ENCODE measurements around the gene CDC123. TPM values are rescaled to one million over a fixed set of nuclear protein-coding genes. Genes with fewer than 3 reads are reported as not detected.
"Not testable (repeated sequence)": the region's sequence is repeated elsewhere in the genome, so short reads cannot be mapped to it uniquely, and the experiment has no call there.

CDC123 gene
- total RNA-seq, 4 donors from 2014 or later, result 58.1 to 86.7 (median 69.3) TPM

DNA sequence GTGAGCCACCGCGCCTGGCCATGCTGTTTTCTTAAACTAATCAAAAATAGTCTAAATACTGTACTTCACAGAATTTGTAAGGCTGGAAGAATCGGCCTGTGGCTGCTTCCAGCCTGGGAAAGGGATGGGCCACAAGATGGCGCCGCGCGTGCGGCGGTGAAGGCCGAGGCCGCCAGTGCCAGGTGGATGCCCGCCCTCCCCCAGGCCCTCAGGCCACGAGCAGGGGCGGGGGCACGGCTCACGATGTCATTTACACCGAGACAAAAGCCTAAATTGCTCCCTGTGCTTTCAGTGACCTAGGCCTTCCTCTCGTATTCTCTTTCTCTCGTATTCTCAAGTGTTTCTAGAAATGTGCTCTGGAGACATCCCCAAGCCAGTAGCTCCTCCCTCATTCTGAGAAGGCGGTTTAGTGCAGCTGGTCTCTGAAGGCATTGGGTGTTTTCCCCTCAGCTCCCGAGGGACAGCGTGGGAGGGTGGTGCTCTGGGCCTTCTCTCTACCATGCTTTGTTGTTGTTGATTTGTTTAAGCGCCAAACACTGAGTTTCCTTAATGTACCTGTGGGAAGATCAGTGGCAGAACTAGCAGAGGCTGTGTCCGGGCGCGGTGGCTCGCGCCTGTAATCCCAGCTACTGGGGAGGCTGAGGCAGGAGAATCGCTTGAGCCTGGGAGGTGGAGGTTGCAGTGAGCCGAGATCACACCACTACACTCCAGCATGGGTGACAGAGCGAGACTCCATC lies 68.4 kb downstream of the CDC123 start:
- H3K4me3 ChIP-seq, result peak overlapping the region; percentile 32
- no peaks in the 10 kb centered on the region for H3K27me3 ChIP-seq
- DNase-seq (ENCODE audit: low spot score in 2 of 2), result peak; percentile 77 to 86
- TF ChIP-seq EP300 (IDR thresholded peaks at IDR 0.05), result no peak
- TF ChIP-seq POLR2A (IDR thresholded peaks at IDR 0.05), result no peak
- TF ChIP-seq POLR2AphosphoS5 (IDR thresholded peaks at IDR 0.05), result peak in 1 of 3 donors; percentile 56
- peak; percentile 53 to 84 for TF ChIP-seq CTCF (IDR thresholded peaks at IDR 0.05)
- WGBS, result 25% methylated on average over 31 of the region's 31 CpGs
- no peaks in the 10 kb centered on the region for H3K9me3 ChIP-seq
- H3K27ac ChIP-seq, result peak overlapping the region; percentile 43
- H3K36me3 ChIP-seq, result no peaks in the 10 kb centered on the region
- H3K4me1 ChIP-seq, result peaks cover 15% of the 10 kb centered on the region

DNA sequence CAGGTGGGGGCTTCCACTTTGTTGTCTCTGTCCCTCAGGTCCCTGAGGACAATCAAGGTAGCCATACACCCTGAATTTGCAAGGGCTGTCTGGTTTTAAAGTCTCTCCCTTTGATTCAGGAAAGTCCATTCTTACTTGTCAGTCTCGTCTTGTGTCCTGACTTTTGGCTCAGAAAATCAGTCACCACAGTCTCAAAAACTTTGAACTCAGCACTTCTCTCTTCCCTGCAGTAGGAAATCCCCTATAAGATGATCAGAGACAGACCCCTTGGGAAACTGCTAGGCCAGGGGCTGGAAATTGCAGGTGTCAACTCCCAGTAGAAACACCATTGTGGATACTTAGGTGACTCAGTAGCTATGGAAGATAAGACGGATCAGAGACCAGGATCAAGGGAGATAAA lies 73.1 kb downstream of the CDC123 start:
- H3K36me3 ChIP-seq, result no peaks in the 10 kb centered on the region
- no peaks in the 10 kb centered on the region for H3K27me3 ChIP-seq
- DNase-seq (ENCODE audit: low spot score in 2 of 2), result no peak
- TF ChIP-seq EP300 (IDR thresholded peaks at IDR 0.05), result no peak
- no peak for TF ChIP-seq CTCF (IDR thresholded peaks at IDR 0.05)
- no peak for TF ChIP-seq POLR2AphosphoS5 (IDR thresholded peaks at IDR 0.05)
- TF ChIP-seq POLR2A (IDR thresholded peaks at IDR 0.05), result no peak
- no peak overlapping the region for H3K27ac ChIP-seq
- H3K9me3 ChIP-seq, result no peaks in the 10 kb centered on the region
- no peak overlapping the region for H3K4me3 ChIP-seq
- H3K4me1 ChIP-seq, result peaks cover 26% of the 10 kb centered on the region
- WGBS, result 78% methylated on average over 2 of the region's 2 CpGs

DNA sequence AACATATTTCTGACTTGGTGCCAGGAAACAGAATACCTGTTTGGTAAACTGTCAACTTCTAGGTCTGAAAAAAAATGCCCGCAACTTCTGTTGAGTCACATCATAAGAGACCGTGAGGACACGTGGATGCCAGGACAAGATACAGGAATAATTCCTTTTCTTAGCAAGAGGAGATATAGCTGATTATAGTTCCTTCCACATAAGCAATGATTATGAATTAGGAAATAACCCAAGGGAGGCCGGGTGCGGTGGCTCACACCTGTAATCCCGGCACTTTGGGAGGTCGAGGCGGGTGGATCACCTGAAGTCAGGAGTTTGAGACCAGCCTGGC lies 75.2 kb downstream of the CDC123 start:
- no peak for TF ChIP-seq CTCF (IDR thresholded peaks at IDR 0.05)
- TF ChIP-seq EP300 (IDR thresholded peaks at IDR 0.05), result no peak
- no peak for TF ChIP-seq POLR2A (IDR thresholded peaks at IDR 0.05)
- no peak for TF ChIP-seq POLR2AphosphoS5 (IDR thresholded peaks at IDR 0.05)
- H3K27me3 ChIP-seq, result no peaks in the 10 kb centered on the region
- no peaks in the 10 kb centered on the region for H3K9me3 ChIP-seq
- 34% methylated on average over 8 of the region's 8 CpGs for WGBS
- H3K4me1 ChIP-seq, result peaks cover 11% of the 10 kb centered on the region
- no peak overlapping the region for H3K4me3 ChIP-seq
- DNase-seq (ENCODE audit: low spot score in 2 of 2), result no peak
- H3K36me3 ChIP-seq, result no peaks in the 10 kb centered on the region
- H3K27ac ChIP-seq, result peak overlapping the region; percentile 76

- H3K27ac ChIP-seq; H3K36me3 ChIP-seq; H3K4me1 ChIP-seq; H3K27me3 ChIP-seq; H3K9me3 ChIP-seq; DNase-seq (ENCODE audit: low spot score in 2 of 2); H3K4me3 ChIP-seq: not testable (repeated sequence)
- 88% methylated on average over 7 of the region's 7 CpGs for WGBS
Measured at GRCh38 chr10:12277862-12278261, 81.9 kb downstream of the CDC123 start.

DNA sequence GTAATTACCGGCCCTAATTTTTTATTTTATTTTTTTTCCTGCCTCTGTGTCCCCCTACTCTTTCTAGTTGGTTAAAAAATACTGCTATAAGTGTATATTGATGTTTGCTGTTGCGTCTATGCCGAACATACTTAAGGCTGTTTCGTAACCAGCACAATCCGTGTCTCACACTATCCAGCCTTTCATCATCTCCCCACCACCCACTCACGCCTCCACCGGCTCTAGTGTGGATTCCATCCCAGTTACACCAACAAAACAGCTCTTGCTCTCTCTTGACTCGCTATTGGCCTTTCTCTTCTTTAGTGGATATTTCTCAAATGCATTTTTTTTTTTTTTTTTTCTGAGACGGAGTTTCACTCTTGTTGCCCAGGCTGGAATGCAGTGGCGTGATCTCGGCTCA lies 83.3 kb downstream of the CDC123 start:
- Histone ChIP-seq H3K27ac (no peak overlapping the region), H3K36me3 (no peaks in the 10 kb centered on the region), H3K4me1 (no peaks in the 10 kb centered on the region), H3K9me3 (no peaks in the 10 kb centered on the region), H3K4me3 (no peak overlapping the region), H3K27me3 (no peaks in the 10 kb centered on the region)
- DNase-seq (ENCODE audit: low spot score in 2 of 2), result no peak
- WGBS, result 78% methylated on average over 11 of the region's 11 CpGs
- TF ChIP-seq POLR2A (IDR thresholded peaks at IDR 0.05), result no peak
- no peak for TF ChIP-seq EP300 (IDR thresholded peaks at IDR 0.05)
- no peak for TF ChIP-seq POLR2AphosphoS5 (IDR thresholded peaks at IDR 0.05)
- no peak for TF ChIP-seq CTCF (IDR thresholded peaks at IDR 0.05)

DNA sequence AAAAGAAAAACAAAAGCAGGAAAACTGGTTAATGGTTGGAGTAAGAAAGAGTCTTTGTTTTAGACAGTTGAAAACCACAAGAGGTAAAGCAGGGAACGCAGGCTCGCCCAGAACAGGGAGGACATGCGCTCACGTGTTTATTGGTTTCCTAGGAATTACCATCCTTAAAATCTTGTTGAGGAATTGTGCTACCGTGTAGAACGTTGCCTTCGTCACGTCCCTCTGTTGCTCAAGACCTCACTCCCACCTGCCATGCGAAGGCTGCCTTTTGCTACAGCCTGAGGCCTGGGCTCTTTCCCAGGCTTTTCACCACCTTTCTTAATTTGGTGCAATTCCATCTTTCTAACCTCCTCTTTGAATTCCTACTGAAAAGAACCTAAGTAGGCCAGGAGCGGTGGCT lies 91.8 kb downstream of the CDC123 start:
- Histone ChIP-seq H3K4me1 (no peaks in the 10 kb centered on the region), H3K27ac (no peak overlapping the region), H3K9me3 (no peaks in the 10 kb centered on the region), H3K36me3 (no peaks in the 10 kb centered on the region), H3K27me3 (no peaks in the 10 kb centered on the region), H3K4me3 (no peak overlapping the region)
- no peak for TF ChIP-seq POLR2AphosphoS5 (IDR thresholded peaks at IDR 0.05)
- TF ChIP-seq EP300 (IDR thresholded peaks at IDR 0.05), result no peak
- no peak for TF ChIP-seq POLR2A (IDR thresholded peaks at IDR 0.05)
- no peak for TF ChIP-seq CTCF (IDR thresholded peaks at IDR 0.05)
- 83% methylated on average over 10 of the region's 10 CpGs for WGBS
- no peak for DNase-seq (ENCODE audit: low spot score in 2 of 2)

- 93% methylated on average over 3 of the region's 3 CpGs for WGBS
- not testable (repeated sequence) for H3K9me3 ChIP-seq; H3K4me1 ChIP-seq; DNase-seq (ENCODE audit: low spot score in 2 of 2); H3K27ac ChIP-seq; H3K4me3 ChIP-seq; H3K36me3 ChIP-seq; H3K27me3 ChIP-seq
Measured at GRCh38 chr10:12297784-12298183, 101.8 kb downstream of the CDC123 start.

Data from suprapubic skin (tissue), 4 donors.